Body of pancreas (tissue), 4 donors: ENCODE measurements around the gene GMPR2. TPM values are rescaled to one million over a fixed set of nuclear protein-coding genes. Genes with fewer than 3 reads are reported as not detected.

Experiments used
- ATAC-seq: fragments of 150-250 bp; one replicate; pipeline ENCODE4 v1.9.1; 2016
- DNase-seq, 4 donors: peaks; one replicate each; pipeline ENCODE4 v3.0.0-alpha.2; 2019
- H3K27ac ChIP-seq, 4 donors: fragments of 200-600 bp; sonication (generic); 1 replicate in 3 of 4; 2 replicates in 1 of 4; pipeline versions ENCODE4 v1.5.1 to v1.6.1; 2016 to 2019; ENCODE audit warnings: mild to moderate bottlenecking in 1 of 4, mixed read lengths in 1 of 4, moderate library complexity in 1 of 4
- H3K27me3 ChIP-seq, 2 donors: fragments of 200-600 bp; sonication (generic); one replicate each; pipeline ENCODE4 v1.6.0; 2016; ENCODE audit warnings: mild to moderate bottlenecking in 1 of 2
- H3K36me3 ChIP-seq, 2 donors: fragments of 200-600 bp; sonication (generic); replicated peaks in 1 of 2; 2 replicates each; pipeline ENCODE4 v1.5.1; 2016; ENCODE audit warnings: low read depth in 2 of 2; ENCODE audit not compliant: insufficient read depth in 1 of 2
- H3K4me1 ChIP-seq: fragments of 200-600 bp; sonication (generic); one replicate; pipeline ENCODE4 v1.6.0; 2016
- H3K4me3 ChIP-seq, 2 donors: fragments of 200-600 bp; sonication (generic); 1 replicate in 1 of 2; 2 replicates in 1 of 2; pipeline ENCODE4 v1.5.1; 2016 to 2019
- H3K9me3 ChIP-seq, 3 donors: fragments of 200-600 bp; sonication (generic); 1 replicate in 2 of 3; 2 replicates in 1 of 3; pipeline ENCODE4 v1.5.1; 2016
- CTCF ChIP-seq, 7 experiments: fragments of 450-650 bp in 4 of 7; fragments of 200-600 bp in 3 of 7; sonication (generic) in 3 of 7; IDR thresholded peaks; one replicate each; pipeline ENCODE4 v1.5.1; 2016 to 2019; ENCODE audit warnings: antibody characterized with exemption in 7 of 7
- POLR2A ChIP-seq, 3 donors: fragments of 450-650 bp; IDR thresholded peaks; one replicate each; pipeline ENCODE4 v1.6.1; 2016; ENCODE audit warnings: antibody characterized with exemption in 3 of 3, mild to moderate bottlenecking in 2 of 3
- WGBS, 2 donors: methylation state at CpG; one replicate each; pipeline ENCODE4 v1.1.5; 2017; 5-methylcytosine and 5-hydroxymethylcytosine counted together
- intact Hi-C: fragments of 100-400 bp; cut with DNase I; formaldehyde crosslinking; loops from one replicate; pipeline ENCODE4 v1.15.1; 2023
- total RNA-seq, 2 donors: library from RNA; depleted of rRNA; stranded (reverse); fragments of >200 nt; gene quantifications; one replicate each; pipeline ENCODE4 v1.1.0, GENCODE V29; 2016

Gene GMPR2
- total RNA-seq, 2 donors from 2014 or later, result 30.9 to 41.9 TPM

- H3K9me3 ChIP-seq, result no peaks in the 10 kb centered on the region
- ATAC-seq (no peak), DNase-seq (no peak)
- H3K27ac ChIP-seq, result no peak overlapping the region
- peaks cover 0 to 15% of the 10 kb centered on the region in 2 donors for H3K36me3 ChIP-seq
- intact Hi-C loops, result no loop called here
- H3K4me1 ChIP-seq, result peaks cover 35% of the 10 kb centered on the region
- 91 to 97% methylated on average over 5 to 8 of the region's 8 CpGs for WGBS, 2 donors
- H3K4me3 ChIP-seq, result no peak overlapping the region
- TF ChIP-seq POLR2A (IDR thresholded peaks at IDR 0.05) (no peak), CTCF (IDR thresholded peaks at IDR 0.05) (no peak)
- no peaks in the 10 kb centered on the region for H3K27me3 ChIP-seq
Measured at GRCh38 chr14:24269368-24269767, 36.6 kb downstream of the GMPR2 start.

- WGBS, 2 donors, result 86 to 93% methylated on average over 12 to 14 of the region's 14 CpGs
- TF ChIP-seq POLR2A (IDR thresholded peaks at IDR 0.05) (no peak), CTCF (IDR thresholded peaks at IDR 0.05) (no peak)
Measured at GRCh38 chr14:24269910-24270536, 37.3 kb downstream of the GMPR2 start.

GRCh38 chr14:24270537-24271133 lies 37.9 kb downstream of the GMPR2 start:
- peaks cover 0 to 15% of the 10 kb centered on the region in 2 donors for H3K36me3 ChIP-seq
- 13 to 90% methylated on average over 2 to 13 of the region's 13 CpGs for WGBS, 2 donors
- H3K9me3 ChIP-seq, result no peaks in the 10 kb centered on the region
- peaks cover 45% of the 10 kb centered on the region for H3K4me1 ChIP-seq
- intact Hi-C loops, result no loop called here
- no peak for TF ChIP-seq POLR2A (IDR thresholded peaks at IDR 0.05)
- no peak for TF ChIP-seq CTCF (IDR thresholded peaks at IDR 0.05)
- ATAC-seq, result no peak
- DNase-seq, result no peak
- peak overlapping the region; percentile 56 to 94 for H3K4me3 ChIP-seq
- peak overlapping the region; percentile 90 to 96 (median 94) for H3K27ac ChIP-seq
- H3K27me3 ChIP-seq, result no peaks in the 10 kb centered on the region

More at GRCh38 chr14:24269910-24270536, 37.3 kb downstream of the GMPR2 start:
- Histone ChIP-seq H3K4me1 (peaks cover 41% of the 10 kb centered on the region), H3K27me3 (no peaks in the 10 kb centered on the region), H3K4me3 (no peak overlapping the region), H3K9me3 (no peaks in the 10 kb centered on the region), H3K27ac (no peak overlapping the region), H3K36me3 (peaks cover 0 to 15% of the 10 kb centered on the region in 2 donors)
- DNase-seq (no peak), ATAC-seq (no peak)
- intact Hi-C loops, result no loop called here

- intact Hi-C loops, result no loop called here
Measured at GRCh38 chr14:24271134-24271833, 38.6 kb downstream of the GMPR2 start, which contains the start of gene RABGGTA. Gene RABGGTA (minus strand): TSS chr14:24271597. CDS start chr14:24271115, 482 bp downstream.

More at GRCh38 chr14:24271134-24271833, 38.6 kb downstream of the GMPR2 start, which contains the start of gene RABGGTA:
- TF ChIP-seq POLR2A (IDR thresholded peaks at IDR 0.05) (peak; percentile 79 to 88 (median 87)), CTCF (IDR thresholded peaks at IDR 0.05) (peak; percentile 45 to 90 (median 68))
- DNase-seq, result peak; percentile 91 to 93 (median 92)
- Histone ChIP-seq H3K27ac (peak within 1 kb of the TSS; percentile 90 to 96 (median 94)), H3K9me3 (no peaks in the 10 kb centered on the region), H3K36me3 (peaks cover 0 to 14% of the 10 kb centered on the region in 2 donors), H3K27me3 (no peaks in the 10 kb centered on the region), H3K4me1 (peaks cover 45% of the 10 kb centered on the region), H3K4me3 (peak within 1 kb of the TSS; percentile 56 to 94)
- 0 to 7% methylated on average over 2 to 59 of the region's 61 CpGs for WGBS, 2 donors
- peak; percentile 90 for ATAC-seq
